HUES48 (cell line): ENCODE data around the gene WNK2.

Experiments
- H3K27ac ChIP-seq: one replicate; pipeline ENCODE4 v1.7.0; 2013; ENCODE audit warnings: low read depth, low read length, inconsistent platforms
- H3K27me3 ChIP-seq: 2 replicates; pipeline ENCODE4 v1.6.1; 2013; ENCODE audit warnings: mild to moderate bottlenecking, low read length; ENCODE audit not compliant: control insufficient read depth, insufficient read depth
- H3K36me3 ChIP-seq: 2 replicates; pipeline ENCODE4 v1.6.1; 2013; ENCODE audit warnings: low read length; ENCODE audit not compliant: control insufficient read depth, insufficient read depth
- H3K4me1 ChIP-seq: 2 replicates; pipeline ENCODE4 v1.6.1; 2013; ENCODE audit warnings: mild to moderate bottlenecking, low read length; ENCODE audit not compliant: control insufficient read depth, insufficient read depth
- H3K4me3 ChIP-seq: 2 replicates; pipeline ENCODE4 v1.5.1; 2013; ENCODE audit warnings: mild to moderate bottlenecking, low read depth, low read length
- H3K9ac ChIP-seq: 2 replicates; pipeline ENCODE4 v1.6.1; 2013; ENCODE audit warnings: mild to moderate bottlenecking, low read depth, low read length, moderate library complexity
- H3K9me3 ChIP-seq: 2 replicates; pipeline ENCODE4 v1.6.1; 2013; ENCODE audit warnings: low read length; ENCODE audit not compliant: control insufficient read depth, insufficient read depth

Gene WNK2

DNA sequence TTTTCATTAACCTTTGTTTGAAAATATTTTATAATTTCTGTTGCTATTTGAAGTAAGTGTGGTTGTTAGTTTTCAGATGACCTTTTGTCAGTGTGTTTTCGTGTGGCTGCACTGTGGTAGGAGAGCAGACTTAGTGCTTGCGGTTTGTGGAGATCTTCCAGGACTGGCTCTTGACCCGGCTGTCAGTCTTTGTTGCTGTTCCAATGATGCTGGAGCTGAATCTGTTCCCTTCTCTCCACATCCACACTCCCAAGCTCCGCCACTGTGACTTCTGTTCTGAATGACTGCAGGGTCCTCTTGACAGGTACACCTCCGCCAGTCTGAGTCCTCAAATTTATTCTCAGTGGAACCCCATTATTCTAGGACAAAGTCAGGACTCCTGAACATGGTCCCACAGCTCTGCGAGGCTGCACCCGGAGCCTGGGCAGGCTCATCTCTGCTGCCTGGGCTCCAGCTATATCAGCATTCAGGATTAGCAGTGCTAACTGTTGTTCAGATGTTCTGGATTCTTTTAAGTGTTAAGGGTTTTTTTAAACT, 126.0 kb downstream of the WNK2 start:
- H3K4me1 ChIP-seq = no peaks in the 10 kb centered on the region
- no peak overlapping the region for H3K9ac ChIP-seq
- H3K36me3 ChIP-seq = no peaks in the 10 kb centered on the region
- no peak overlapping the region for H3K4me3 ChIP-seq
- 0 out of 2 replicates have a peak, but pooled peaks cover 3% of the 10 kb centered on the region for H3K9me3 ChIP-seq
- H3K27me3 ChIP-seq = no peaks in the 10 kb centered on the region
- no peak overlapping the region for H3K27ac ChIP-seq

- H3K27me3 ChIP-seq = no peaks in the 10 kb centered on the region
- 0 out of 2 replicates have a peak, but pooled peaks cover 5% of the 10 kb centered on the region for H3K9me3 ChIP-seq
- H3K36me3 ChIP-seq = peaks cover 14% of the 10 kb centered on the region; the same call in 1 of the 2 replicates
- no peak overlapping the region for H3K9ac ChIP-seq
- H3K27ac ChIP-seq = no peak overlapping the region
- H3K4me1 ChIP-seq = no peaks in the 10 kb centered on the region
- no peak overlapping the region for H3K4me3 ChIP-seq
These were observed 131.2 kb downstream of the WNK2 start for GRCh38 chr9:93315118-93315517.

DNA sequence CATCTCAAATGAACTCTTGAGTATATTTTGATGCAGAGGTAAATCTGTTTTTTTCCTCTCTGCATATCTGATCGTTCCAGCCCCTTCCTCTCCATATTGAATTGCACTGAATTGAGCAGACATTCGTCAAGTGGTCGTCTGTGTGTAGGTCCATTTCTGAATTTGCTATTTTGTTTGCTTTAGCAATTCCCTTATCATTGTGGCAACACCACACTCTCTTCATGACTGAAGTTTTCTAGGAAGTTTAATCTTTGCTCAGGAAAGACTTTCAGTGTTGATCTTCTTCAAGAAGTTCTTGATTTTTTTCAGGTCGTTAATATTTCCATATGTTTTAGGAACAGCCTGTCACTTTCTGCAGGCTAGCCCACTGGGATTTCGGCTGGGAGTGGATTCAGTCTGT, 132.0 kb downstream of the WNK2 start:
- Histone ChIP-seq H3K27ac (no peak overlapping the region), H3K4me3 (no peak overlapping the region), H3K4me1 (no peaks in the 10 kb centered on the region)

DNA sequence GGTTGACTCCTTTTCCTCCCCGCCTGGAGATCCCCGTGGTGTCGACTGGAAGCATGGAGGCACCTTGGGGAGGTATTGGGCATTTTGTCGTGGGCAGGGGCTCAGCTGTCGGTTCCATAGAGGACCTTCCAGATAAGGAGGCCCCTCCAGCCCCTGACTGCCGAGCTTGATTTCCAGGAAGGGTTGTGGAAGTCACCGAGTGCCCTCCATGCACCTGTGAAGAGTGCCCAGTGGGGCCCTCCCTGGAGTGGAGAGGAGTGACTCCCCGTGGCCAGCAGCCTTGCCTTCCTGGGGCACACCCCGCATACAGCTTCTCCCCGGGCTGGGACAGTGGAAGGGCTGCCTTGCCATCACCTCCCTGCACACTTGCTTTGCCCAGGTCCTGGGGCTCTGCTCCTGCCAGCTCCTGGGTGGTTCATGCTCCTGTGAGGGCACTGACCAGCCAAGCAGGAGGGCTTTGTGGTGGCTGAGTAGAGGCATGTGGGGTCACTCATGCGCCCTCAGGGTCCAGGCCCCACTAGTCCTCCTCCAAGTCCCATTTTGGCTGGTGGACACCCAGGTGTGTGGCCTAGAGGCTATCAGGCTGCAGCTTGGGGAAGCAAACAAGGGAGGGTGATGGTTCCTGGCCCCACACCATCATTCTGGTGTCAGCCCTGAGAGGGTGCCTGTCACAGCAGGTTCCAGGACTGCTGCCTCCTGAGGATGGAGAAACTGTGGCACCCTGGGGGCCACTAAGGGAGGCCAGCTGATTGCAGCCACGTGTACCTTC, 133.0 kb downstream of the WNK2 start:
- no peaks in the 10 kb centered on the region for H3K4me1 ChIP-seq
- no peak overlapping the region for H3K9ac ChIP-seq
- 0 out of 2 replicates have a peak, but pooled peaks cover 3% of the 10 kb centered on the region for H3K9me3 ChIP-seq
- H3K4me3 ChIP-seq = no peak overlapping the region
- H3K27me3 ChIP-seq = no peaks in the 10 kb centered on the region
- no peak overlapping the region for H3K27ac ChIP-seq
- peaks cover 14% of the 10 kb centered on the region; the same call in 1 of the 2 replicates for H3K36me3 ChIP-seq

More for the DNA sequence above, 132.0 kb downstream of the WNK2 start:
- Histone ChIP-seq H3K36me3 (peaks cover 14% of the 10 kb centered on the region; the same call in 1 of the 2 replicates), H3K9me3 (0 out of 2 replicates have a peak, but pooled peaks cover 5% of the 10 kb centered on the region), H3K9ac (no peak overlapping the region), H3K27me3 (no peaks in the 10 kb centered on the region)

DNA sequence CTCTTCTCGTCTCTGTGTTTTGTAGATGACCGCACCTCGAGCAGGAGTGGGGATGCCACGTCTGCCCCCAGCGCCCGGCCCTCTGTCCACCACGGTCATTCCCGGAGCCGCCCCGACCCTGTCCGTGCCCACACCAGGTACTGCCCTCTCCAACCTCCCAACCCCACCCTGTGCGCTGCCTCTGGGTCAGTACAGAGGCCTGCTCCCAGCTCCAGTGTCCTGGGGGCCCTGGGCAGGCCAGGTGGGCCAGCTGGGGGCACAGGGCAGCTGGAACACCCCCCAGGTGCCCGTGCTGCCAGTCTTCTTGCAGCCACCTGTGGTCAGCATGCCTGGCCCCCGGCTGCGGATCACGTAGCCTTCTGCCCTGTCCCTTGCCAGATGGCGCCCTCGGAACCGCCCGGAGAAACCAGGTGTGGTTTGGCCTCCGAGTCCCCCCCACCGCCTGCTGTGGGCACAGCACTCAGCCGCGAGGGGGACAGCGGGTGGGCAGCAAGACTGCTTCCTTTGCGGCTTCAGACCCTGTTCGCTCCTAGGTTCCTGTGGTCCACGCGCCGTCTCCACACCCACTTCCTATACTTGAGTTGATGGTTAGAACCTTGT, 133.7 kb downstream of the WNK2 start:
- Histone ChIP-seq H3K36me3 (peaks cover 14% of the 10 kb centered on the region; the same call in 1 of the 2 replicates), H3K4me3 (no peak overlapping the region), H3K9me3 (0 out of 2 replicates have a peak, but pooled peaks cover 2% of the 10 kb centered on the region), H3K4me1 (no peaks in the 10 kb centered on the region), H3K27me3 (no peaks in the 10 kb centered on the region), H3K27ac (no peak overlapping the region), H3K9ac (no peak overlapping the region)

- Histone ChIP-seq H3K27me3 (no peaks in the 10 kb centered on the region), H3K36me3 (peaks cover 14% of the 10 kb centered on the region; the same call in 1 of the 2 replicates), H3K4me3 (no peak overlapping the region), H3K9ac (no peak overlapping the region), H3K4me1 (no peaks in the 10 kb centered on the region), H3K27ac (no peak overlapping the region), H3K9me3 (0 out of 2 replicates have a peak, but pooled peaks cover 2% of the 10 kb centered on the region)
These were observed 134.5 kb downstream of the WNK2 start for GRCh38 chr9:93318480-93318879.

DNA sequence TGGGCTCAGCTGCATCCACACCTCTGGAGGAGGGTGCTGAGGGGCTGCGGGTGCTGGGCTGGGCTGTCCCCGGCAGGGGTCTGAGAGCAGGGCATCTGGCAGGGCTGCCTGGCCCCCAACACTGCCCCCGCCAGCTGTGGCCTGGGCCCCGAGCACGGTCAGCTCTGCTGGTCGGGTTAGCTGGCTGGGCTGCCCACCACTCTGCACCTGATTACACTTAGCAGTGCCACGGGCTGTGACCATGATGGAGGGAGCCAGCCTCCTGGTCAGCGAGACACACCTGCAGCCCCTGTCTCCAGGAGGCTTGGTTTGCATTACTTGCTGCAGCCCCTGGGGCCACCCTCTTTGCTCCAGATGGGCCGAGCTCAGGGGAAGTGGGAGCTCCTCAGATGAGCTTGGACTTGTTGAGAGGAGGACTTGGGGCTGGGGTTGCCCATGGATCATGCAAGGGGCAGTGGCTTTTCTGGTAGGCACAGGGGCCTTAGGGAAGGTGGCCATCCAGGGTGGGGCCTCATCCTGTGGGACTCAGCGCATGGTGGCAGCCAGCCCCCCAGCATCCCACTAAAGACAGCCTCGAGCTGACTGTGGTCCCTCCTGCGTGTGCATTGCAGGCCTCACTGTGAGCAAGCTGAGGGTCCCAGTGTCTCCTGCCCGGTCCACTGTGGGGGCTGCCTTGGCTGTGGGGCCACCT, 135.5 kb downstream of the WNK2 start:
- Histone ChIP-seq H3K4me3 (no peak overlapping the region), H3K36me3 (peaks cover 14% of the 10 kb centered on the region; the same call in 1 of the 2 replicates), H3K9me3 (0 out of 2 replicates have a peak, but pooled peaks cover 2% of the 10 kb centered on the region), H3K27ac (no peak overlapping the region), H3K27me3 (no peaks in the 10 kb centered on the region), H3K4me1 (no peaks in the 10 kb centered on the region), H3K9ac (no peak overlapping the region)

GRCh38 chr9:93319992-93320500, 136.1 kb downstream of the WNK2 start:
- Histone ChIP-seq H3K27ac (no peak overlapping the region), H3K4me1 (no peaks in the 10 kb centered on the region), H3K9ac (no peak overlapping the region), H3K27me3 (no peaks in the 10 kb centered on the region), H3K4me3 (no peak overlapping the region), H3K36me3 (peaks cover 18% of the 10 kb centered on the region), H3K9me3 (0 out of 2 replicates have a peak, but pooled peaks cover 2% of the 10 kb centered on the region)

- Histone ChIP-seq H3K4me3 (no peak overlapping the region), H3K9ac (no peak overlapping the region), H3K27ac (no peak overlapping the region), H3K4me1 (no peaks in the 10 kb centered on the region), H3K27me3 (no peaks in the 10 kb centered on the region), H3K36me3 (peaks cover 20% of the 10 kb centered on the region), H3K9me3 (0 out of 2 replicates have a peak, but pooled peaks cover 2% of the 10 kb centered on the region)
These were observed 136.8 kb downstream of the WNK2 start for GRCh38 chr9:93320591-93321219.

DNA sequence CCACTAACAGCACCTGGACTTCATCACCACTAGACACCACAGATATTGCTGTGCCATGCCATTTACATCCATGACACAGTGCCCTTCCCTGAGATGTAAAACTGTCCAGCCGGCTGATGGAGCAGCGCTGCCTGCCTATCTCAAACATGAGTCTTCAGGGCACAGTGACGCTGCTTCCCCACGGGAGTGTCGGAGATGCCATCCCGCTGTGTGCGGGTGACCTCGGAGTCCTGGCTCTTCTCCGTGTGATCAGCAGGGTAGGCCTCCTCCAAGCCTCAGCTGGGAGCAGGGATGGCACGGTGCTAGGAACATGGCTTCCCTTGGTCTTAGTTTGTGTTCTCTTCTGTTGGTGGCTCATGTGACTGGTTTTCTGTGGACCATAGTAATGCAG, 137.3 kb downstream of the WNK2 start:
- no peak overlapping the region for H3K27ac ChIP-seq
- H3K4me1 ChIP-seq = no peaks in the 10 kb centered on the region
- 0 out of 2 replicates have a peak, but pooled peaks cover 2% of the 10 kb centered on the region for H3K9me3 ChIP-seq
- H3K4me3 ChIP-seq = no peak overlapping the region
- no peak overlapping the region for H3K9ac ChIP-seq
- H3K27me3 ChIP-seq = no peaks in the 10 kb centered on the region
- H3K36me3 ChIP-seq = peaks cover 22% of the 10 kb centered on the region
